Right lobe of liver (tissue), 6 donors: ENCODE measurements around the gene UQCR11. TPM values are rescaled to one million over a fixed set of nuclear protein-coding genes. Genes with fewer than 3 reads are reported as not detected.
A peak's percentile ranks its signal among the peaks of the same experiment; 100 is the strongest.

Experiments used
- ATAC-seq, 4 donors: fragments of 200-7000 bp; cut with Tn5 transposase; one replicate each; pipeline ENCODE4 v1.9.1; 2020; ENCODE audit warnings: mild to moderate bottlenecking in 4 of 4, moderate library complexity in 4 of 4
- DNase-seq, 3 donors: peaks; one replicate each; pipeline ENCODE4 v3.0.0-alpha.2; 2020
- H3K27ac ChIP-seq, 3 donors: fragments of 200-600 bp; one replicate each; pipeline ENCODE4 v1.8.0; 2022
- H3K27me3 ChIP-seq, 2 donors: fragments of 200-600 bp; one replicate each; pipeline ENCODE4 v1.8.0; 2022
- H3K36me3 ChIP-seq, 4 donors: fragments of 200-600 bp; sonication (generic) in 1 of 4; one replicate each; pipeline versions ENCODE4 v1.5.1 to v1.8.0; 2017 to 2022; ENCODE audit warnings: control low read depth in 1 of 4
- H3K4me1 ChIP-seq, 4 donors: fragments of 200-600 bp; sonication (generic) in 1 of 4; one replicate each; pipeline versions ENCODE4 v1.5.1 to v1.8.0; 2017 to 2022; ENCODE audit warnings: control low read depth in 1 of 4
- H3K4me3 ChIP-seq, 3 donors: fragments of 200-600 bp; one replicate each; pipeline ENCODE4 v1.8.0; 2022
- H3K9me3 ChIP-seq, 4 donors: fragments of 200-600 bp; sonication (generic) in 1 of 4; one replicate each; pipeline versions ENCODE4 v1.5.1 to v1.8.0; 2017 to 2022; ENCODE audit warnings: control low read depth in 1 of 4
- POLR2A ChIP-seq: fragments of 450-650 bp; IDR thresholded peaks from one replicate; pipeline ENCODE4 v1.6.1; 2017; ENCODE audit warnings: antibody characterized with exemption, mild to moderate bottlenecking
- whole genome bisulfite sequencing: methylation state at CpG from one replicate; pipeline ENCODE4 v1.1.6; 2018; ENCODE audit warnings: low coverage, low lambda C conversion rate; ENCODE audit not compliant: insufficient coverage; ENCODE audit errors: missing lambda C conversion rate; 5-methylcytosine and 5-hydroxymethylcytosine counted together
- intact Hi-C, 2 donors: fragments of 100-400 bp; cut with DNase I; formaldehyde crosslinking; loops; one replicate each; pipeline versions ENCODE4 v1.11.2 to v1.14.1; 2022
- total RNA-seq, 6 experiments: library from RNA; depleted of rRNA in 2 of 6; stranded (reverse); fragments of >200 nt in 2 of 6; fragmentation: NEBNext Ultra II Directional in 3 of 6; extraction: Animal tissue kit (Norgen Biotek cat#: 25700) in 3 of 6; gene quantifications; one replicate each; pipeline versions ENCODE4 v1.1.0 to v1.2.4, GENCODE V29; 2016 to 2023
- TF ChIP-seq, protein P1 (sequence below), 4 donors: fragments of 200-600 bp in 3 of 4; fragments of 450-650 bp in 1 of 4; IDR thresholded peaks; one replicate each; pipeline versions ENCODE4 v1.5.1 to v1.8.0; 2016 to 2022; ENCODE audit warnings: antibody characterized with exemption in 4 of 4, mild to moderate bottlenecking in 2 of 4
- donor health status: DM: no; HTN: yes; CAD: no.
- donor health status: DM: no; HTN: no; CAD: no.
- donor health status: DM: no; HTN: no; CAD: no.
- donor health status: DM: no; HTN: yes; CAD: no.
- donor health status: DM: no; HTN: yes; CAD: no.

Gene UQCR11
- total RNA-seq, 6 experiments from 2014 or later: 59.6 to 202 (median 172) TPM

DNA sequence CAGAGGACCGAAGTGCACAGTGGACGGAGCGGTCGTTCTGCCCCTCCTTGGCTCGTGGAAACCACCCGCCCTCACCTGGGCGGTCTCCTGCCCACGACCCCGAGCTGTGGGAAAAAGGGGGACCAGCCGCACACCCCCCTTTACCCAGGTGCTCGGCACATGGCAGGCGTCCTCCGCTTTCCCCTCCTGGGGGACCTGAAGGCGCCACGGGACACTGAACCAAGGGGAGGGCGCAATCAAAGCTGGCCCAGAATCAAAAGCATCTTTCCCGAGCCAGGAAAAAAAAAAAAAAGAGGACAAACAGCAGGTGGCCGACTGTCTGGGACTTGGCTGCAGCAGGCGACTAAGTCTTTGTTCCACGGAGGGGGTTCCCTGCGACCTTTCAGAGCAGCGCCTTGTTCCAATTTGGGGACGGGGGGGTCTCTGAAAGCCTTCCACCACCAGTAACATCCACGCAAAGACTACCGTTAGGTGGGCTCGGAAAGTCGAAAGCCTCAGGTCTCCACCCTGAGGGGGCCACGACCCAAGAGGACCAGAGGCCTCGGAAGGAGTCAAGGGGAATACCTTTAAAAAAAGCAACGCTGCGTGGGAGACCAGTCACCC, 13.7 kb downstream of the UQCR11 start:
- H3K4me3 ChIP-seq: peak overlapping the region; percentile 82 to 85 (median 84)
- intact Hi-C loops: no loop called here
- no peaks in the 10 kb centered on the region for H3K27me3 ChIP-seq
- peaks cover 0 to 2% (median under 1%) of the 10 kb centered on the region in 4 donors for H3K36me3 ChIP-seq
- H3K9me3 ChIP-seq: no peaks in the 10 kb centered on the region
- no peak for TF ChIP-seq POLR2A
- TF ChIP-seq, protein P1, sequence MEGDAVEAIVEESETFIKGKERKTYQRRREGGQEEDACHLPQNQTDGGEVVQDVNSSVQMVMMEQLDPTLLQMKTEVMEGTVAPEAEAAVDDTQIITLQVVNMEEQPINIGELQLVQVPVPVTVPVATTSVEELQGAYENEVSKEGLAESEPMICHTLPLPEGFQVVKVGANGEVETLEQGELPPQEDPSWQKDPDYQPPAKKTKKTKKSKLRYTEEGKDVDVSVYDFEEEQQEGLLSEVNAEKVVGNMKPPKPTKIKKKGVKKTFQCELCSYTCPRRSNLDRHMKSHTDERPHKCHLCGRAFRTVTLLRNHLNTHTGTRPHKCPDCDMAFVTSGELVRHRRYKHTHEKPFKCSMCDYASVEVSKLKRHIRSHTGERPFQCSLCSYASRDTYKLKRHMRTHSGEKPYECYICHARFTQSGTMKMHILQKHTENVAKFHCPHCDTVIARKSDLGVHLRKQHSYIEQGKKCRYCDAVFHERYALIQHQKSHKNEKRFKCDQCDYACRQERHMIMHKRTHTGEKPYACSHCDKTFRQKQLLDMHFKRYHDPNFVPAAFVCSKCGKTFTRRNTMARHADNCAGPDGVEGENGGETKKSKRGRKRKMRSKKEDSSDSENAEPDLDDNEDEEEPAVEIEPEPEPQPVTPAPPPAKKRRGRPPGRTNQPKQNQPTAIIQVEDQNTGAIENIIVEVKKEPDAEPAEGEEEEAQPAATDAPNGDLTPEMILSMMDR (IDR thresholded peaks at IDR 0.05): no peak
- WGBS: 0% methylated on average over 20 of the region's 31 CpGs
- DNase-seq (no peak), ATAC-seq (peak in 2 of 4 donors; percentile 1 to 3)
- peaks cover 0 to 19% (median 8%) of the 10 kb centered on the region in 4 donors for H3K4me1 ChIP-seq
- peak overlapping the region; percentile 60 to 91 (median 88) for H3K27ac ChIP-seq

DNA sequence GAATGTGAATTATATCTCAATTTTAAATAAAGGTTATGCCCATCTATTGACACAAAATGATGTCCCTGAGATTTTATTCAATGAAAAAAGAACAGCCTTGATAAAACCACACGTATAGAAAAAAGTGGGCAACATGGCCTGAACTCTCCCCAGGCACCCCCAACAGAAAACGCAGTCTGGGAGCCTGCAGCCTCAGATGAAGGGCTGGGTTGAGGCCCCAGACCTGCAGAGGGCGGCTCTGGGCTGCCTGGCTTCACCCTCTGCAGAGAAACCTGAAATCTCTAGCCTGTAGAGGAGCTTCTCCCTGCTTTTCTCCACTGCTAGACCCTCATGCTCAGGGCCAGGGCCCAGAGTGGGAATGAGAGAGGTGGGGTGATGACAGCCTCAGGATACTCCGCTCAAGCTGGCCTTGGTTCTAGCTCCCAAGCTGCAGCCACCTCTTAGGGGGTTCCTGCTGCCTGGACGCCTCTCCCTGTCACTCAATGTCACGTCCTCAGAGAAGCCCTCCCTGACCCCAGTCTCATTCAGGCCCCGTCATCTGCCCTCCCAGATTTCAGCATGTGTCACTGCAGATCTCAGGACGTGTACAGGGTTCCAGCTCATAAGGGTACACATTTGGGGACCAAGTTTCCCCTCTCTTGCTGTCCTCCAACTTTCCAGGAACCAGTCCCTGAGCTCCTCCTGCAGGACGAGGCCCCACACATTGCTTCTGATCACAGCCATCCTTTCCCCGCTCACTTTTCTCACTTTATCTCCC, 14.4 kb downstream of the UQCR11 start:
- TF ChIP-seq POLR2A: no peak
- TF ChIP-seq, protein P1 (IDR thresholded peaks at IDR 0.05): peak in 2 of 4 donors; percentile 20 to 25
- no peak for DNase-seq
- Histone ChIP-seq H3K9me3 (no peaks in the 10 kb centered on the region), H3K36me3 (no peaks in the 10 kb centered on the region), H3K27me3 (no peaks in the 10 kb centered on the region), H3K4me3 (peak overlapping the region; percentile 82 to 85 (median 84)), H3K4me1 (peaks cover 0 to 19% (median 8%) of the 10 kb centered on the region in 4 donors), H3K27ac (peak overlapping the region in 1 of 3 donors; percentile 5)
- intact Hi-C loops: no loop called here
- 15% methylated on average over 9 of the region's 10 CpGs for whole genome bisulfite sequencing
- no peak for ATAC-seq

GRCh38 chr19:1587872-1588271, 17.4 kb downstream of the UQCR11 start:
- DNase-seq (peak in 1 of 3 donors; percentile 74), ATAC-seq (peak in 2 of 4 donors; percentile 15 to 41)
- no peaks in the 10 kb centered on the region for H3K9me3 ChIP-seq
- intact Hi-C loops: no loop called here
- no peak overlapping the region for H3K4me3 ChIP-seq
- peak overlapping the region in 2 of 3 donors; percentile 22 to 43 for H3K27ac ChIP-seq
- peaks cover 0 to 9% (median 4%) of the 10 kb centered on the region in 4 donors for H3K36me3 ChIP-seq
- H3K27me3 ChIP-seq: no peaks in the 10 kb centered on the region
- 36% methylated on average over 9 of the region's 9 CpGs for WGBS
- peaks cover 0 to 19% (median 8%) of the 10 kb centered on the region in 4 donors for H3K4me1 ChIP-seq
- TF ChIP-seq POLR2A: no peak
- TF ChIP-seq, protein P1 (IDR thresholded peaks at IDR 0.05): no peak

- ATAC-seq (no peak), DNase-seq (peak in 1 of 3 donors; percentile 46)
- H3K4me3 ChIP-seq: no peak overlapping the region
- H3K9me3 ChIP-seq: no peaks in the 10 kb centered on the region
- TF ChIP-seq, protein P1 (IDR thresholded peaks at IDR 0.05): no peak
- no peak for TF ChIP-seq POLR2A
- H3K36me3 ChIP-seq: peaks cover 0 to 33% (median 12%) of the 10 kb centered on the region in 4 donors
- no peaks in the 10 kb centered on the region for H3K27me3 ChIP-seq
- intact Hi-C loops: no loop called here
- H3K4me1 ChIP-seq: peaks cover 0 to 8% (median 4%) of the 10 kb centered on the region in 4 donors
- WGBS: 100% methylated on average over 2 of the region's 13 CpGs
- no peak overlapping the region for H3K27ac ChIP-seq
Observed at GRCh38 chr19:1585243-1585580, 20.1 kb downstream of the UQCR11 start.
